ENCODE results near the gene ATP6AP1.

DNA sequence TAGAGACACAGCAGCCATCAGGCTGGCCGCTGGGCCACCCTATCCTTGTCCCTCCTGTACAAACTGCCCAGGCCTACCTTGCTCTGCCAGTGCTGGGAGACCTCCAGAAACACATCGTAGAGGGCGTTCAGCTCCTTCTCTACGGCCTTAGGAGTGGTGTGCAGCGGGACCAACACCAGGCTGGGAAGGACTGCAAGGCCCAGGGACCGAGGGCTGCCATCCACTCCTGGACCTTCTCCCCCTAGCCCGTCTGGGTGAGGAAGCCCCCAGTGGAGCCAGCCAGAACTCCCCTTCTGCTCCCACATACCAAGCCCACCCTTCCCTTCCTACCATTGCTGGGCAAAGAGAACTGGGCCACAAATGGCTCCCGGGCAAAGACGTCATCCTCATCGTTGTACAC is 25.3 kb upstream of the ATP6AP1 start:
- TF ChIP-seq SUZ12 (IDR thresholded peaks at IDR 0.05) (no peak), BHLHE40 (IDR thresholded peaks at IDR 0.05; ENCODE audit: borderline replicate concordance) (no peak), LEF1 (IDR thresholded peaks at IDR 0.05; ENCODE audit: borderline replicate concordance) (no peak), FOXK2 (IDR thresholded peaks at IDR 0.05) (no peak), L3MBTL2 (conservative IDR thresholded peaks at IDR 0.05) (no peak), ELF4 (IDR thresholded peaks at IDR 0.05) (no peak), SP1 (IDR thresholded peaks at IDR 0.05) (no peak), ARNT (IDR thresholded peaks at IDR 0.05) (no peak), NFRKB (IDR thresholded peaks at IDR 0.05) (no peak), FOXM1 (IDR thresholded peaks at IDR 0.05; ENCODE audit: borderline replicate concordance) (no peak), FOXA1 (IDR thresholded peaks at IDR 0.05) (no peak)
- TF ChIP-seq, protein P1, sequence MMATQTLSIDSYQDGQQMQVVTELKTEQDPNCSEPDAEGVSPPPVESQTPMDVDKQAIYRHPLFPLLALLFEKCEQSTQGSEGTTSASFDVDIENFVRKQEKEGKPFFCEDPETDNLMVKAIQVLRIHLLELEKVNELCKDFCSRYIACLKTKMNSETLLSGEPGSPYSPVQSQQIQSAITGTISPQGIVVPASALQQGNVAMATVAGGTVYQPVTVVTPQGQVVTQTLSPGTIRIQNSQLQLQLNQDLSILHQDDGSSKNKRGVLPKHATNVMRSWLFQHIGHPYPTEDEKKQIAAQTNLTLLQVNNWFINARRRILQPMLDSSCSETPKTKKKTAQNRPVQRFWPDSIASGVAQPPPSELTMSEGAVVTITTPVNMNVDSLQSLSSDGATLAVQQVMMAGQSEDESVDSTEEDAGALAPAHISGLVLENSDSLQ (IDR thresholded peaks at IDR 0.05): no peak

Data from HEK293T (cell line).